GM21447 (cell line): ENCODE results near the gene OR52E6.

Experiments
- ATAC-seq: cut with Tn5 transposase; IDR thresholded peaks from one replicate; pipeline ENCODE4 v1.9.1; 2021; ENCODE audit not compliant: unreplicated experiment

OR52E6 gene

GRCh38 chr11:5803982-5804381 is 37.7 kb downstream of the OR52E6 start:
- no peak for ATAC-seq

GRCh38 chr11:5796541-5796940 is 45.2 kb downstream of the OR52E6 start:
- no peak for ATAC-seq

- no peak for ATAC-seq
These were observed 50.5 kb downstream of the OR52E6 start, which contains the start of gene OR52N1 for GRCh38 chr11:5791165-5791564. OR52N1 (minus strand) TSS chr11:5791265; CDS start chr11:5788816, 2,449 bp downstream.
